HepG2 (cell line): ENCODE data around the gene RCOR1. TPM values are rescaled to one million over a fixed set of nuclear protein-coding genes. Genes with fewer than 3 reads are reported as not detected.

ENCODE experiments used
- ATAC-seq: fragments of 200-7000 bp; cut with Tn5 transposase; 3 replicates; pipeline ENCODE4 v1.9.1; 2020; ENCODE audit warnings: mild to moderate bottlenecking, moderate library complexity
- BruUV-seq: library from RNA; stranded (reverse); fragments of 400-500 nt; replicated peaks from 2 replicates; lab custom pipeline; 2021; lab: Mats Ljungman, UMichigan
- CTCF ChIA-PET: fragments of 300-600 bp; formaldehyde crosslinking; extraction: SDS; loops from one replicate; lab custom pipeline; 2021; ENCODE audit warnings: low total read pairs, inconsistent platforms, low intra/inter-chr PET ratio; lab: Yijun Ruan, JAX
- POLR2A ChIA-PET: fragments of 350-600 bp; sonication (Branson Sonifier 250); formaldehyde crosslinking; loops from one replicate; lab custom pipeline; 2020; ENCODE audit warnings: antibody characterized with exemption, inconsistent platforms; lab: Yijun Ruan, JAX
- DNase-seq: peaks from one replicate; pipeline ENCODE4 v3.0.0-alpha.2; 2015; ENCODE audit warnings: low spot score
- FAIRE-seq: peaks from 3 replicates; lab custom pipeline; 2011; peaks lifted over from hg19 to GRCh38; lab: Jason Lieb, UNC
- H2AFZ ChIP-seq: one replicate; pipeline ENCODE4 v1.6.1; 2011; ENCODE audit warnings: low read length, inconsistent platforms
- H3K27ac ChIP-seq: fragments of 300-600 bp; 3 replicates; pipeline ENCODE4 v1.8.0; 2011; ENCODE audit warnings: mixed run types, mild to moderate bottlenecking, mixed read lengths, low read length, inconsistent platforms; ENCODE audit not compliant: insufficient read depth; ENCODE audit errors: extremely low read length
- H3K27me3 ChIP-seq, 2 experiments: fragments of 200-600 bp in 1 of 2; 2 replicates in 1 of 2; 3 replicates in 1 of 2; pipeline versions ENCODE4 v1.6.0 to v1.8.0; 2011; ENCODE audit warnings: low read length in 2 of 2, mild to moderate bottlenecking in 2 of 2, moderate library complexity in 2 of 2, inconsistent platforms in 1 of 2; ENCODE audit not compliant: insufficient read depth in 2 of 2, control insufficient read depth in 1 of 2
- H3K36me3 ChIP-seq, 2 experiments: fragments of 200-600 bp in 1 of 2; replicated peaks in 1 of 2; 2 replicates in 1 of 2; 3 replicates in 1 of 2; pipeline versions ENCODE4 v1.5.1 to v1.8.0; 2011; ENCODE audit warnings: low read length in 2 of 2, inconsistent platforms in 1 of 2; ENCODE audit not compliant: insufficient read depth in 2 of 2, control insufficient read depth in 1 of 2
- H3K4me1 ChIP-seq: 2 replicates; pipeline ENCODE4 v1.5.1; 2012; ENCODE audit warnings: low read length, inconsistent platforms; ENCODE audit not compliant: insufficient read depth
- H3K4me2 ChIP-seq: 2 replicates; pipeline ENCODE4 v1.6.0; 2011; ENCODE audit warnings: low read depth, low read length, inconsistent platforms
- H3K4me3 ChIP-seq, 3 experiments: fragments of 200-600 bp in 1 of 3; sonication (generic), shearing (Covaris generic) in 1 of 3; replicated peaks in 1 of 3; 2 replicates each; pipeline ENCODE4 v1.5.1; 2011 to 2016; ENCODE audit warnings: low read length in 3 of 3, inconsistent platforms in 2 of 3, low read depth in 2 of 3, mild to moderate bottlenecking in 2 of 3, control low read depth in 1 of 3, mixed read lengths in 1 of 3; ENCODE audit not compliant: insufficient read depth in 1 of 3
- H3K79me2 ChIP-seq: one replicate; pipeline ENCODE4 v1.6.1; 2011; ENCODE audit warnings: low read length, inconsistent platforms; ENCODE audit not compliant: insufficient read depth
- H3K9ac ChIP-seq: 2 replicates; pipeline ENCODE4 v1.6.0; 2011; ENCODE audit warnings: mild to moderate bottlenecking, low read depth, low read length, inconsistent platforms; ENCODE audit not compliant: insufficient read depth
- H3K9me3 ChIP-seq: 2 replicates; pipeline ENCODE4 v1.5.1; 2012; ENCODE audit warnings: mild to moderate bottlenecking, low read length
- H4K20me1 ChIP-seq: 2 replicates; pipeline ENCODE4 v1.6.0; 2011; ENCODE audit warnings: inconsistent platforms, mild to moderate bottlenecking, low read length, moderate library complexity; ENCODE audit not compliant: insufficient read depth
- BRF2 ChIP-seq: sonication (generic); formaldehyde crosslinking; IDR thresholded peaks from 2 replicates; pipeline ENCODE4 v1.8.1; 2022; ENCODE audit warnings: mild to moderate bottlenecking, missing genetic modification reagents
- HDAC1 ChIP-seq: sonication (generic); formaldehyde crosslinking; IDR thresholded peaks from 2 replicates; pipeline ENCODE4 v1.5.1; 2020; ENCODE audit warnings: mild to moderate bottlenecking, missing genetic modification reagents
- IKZF5 ChIP-seq: IDR thresholded peaks from 2 replicates; pipeline ENCODE4 v1.6.1; 2018; ENCODE audit warnings: missing genetic modification reagents, mild to moderate bottlenecking, missing compliant biosample characterization
- LCORL ChIP-seq, 2 experiments: fragments of 450-650 bp in 1 of 2; sonication (generic) in 1 of 2; formaldehyde crosslinking in 1 of 2; IDR thresholded peaks; 2 replicates each; pipeline versions ENCODE4 v1.5.0 to v1.6.1; 2017 to 2020; ENCODE audit warnings: antibody characterized with exemption in 1 of 2, missing genetic modification reagents in 1 of 2
- SETDB1 ChIP-seq: sonication (generic); formaldehyde crosslinking; IDR thresholded peaks from 2 replicates; pipeline ENCODE4 v1.5.1; 2020; ENCODE audit warnings: missing genetic modification reagents, mild to moderate bottlenecking, borderline replicate concordance
- SRSF9 ChIP-seq: fragments of 200-400 bp; formaldehyde crosslinking; IDR thresholded peaks from 2 replicates; pipeline ENCODE4 v1.6.1; 2018; ENCODE audit warnings: borderline replicate concordance, mild to moderate bottlenecking, low read depth, low read length; ENCODE audit not compliant: insufficient read depth, poor library complexity, severe bottlenecking
- ZNF121 ChIP-seq: sonication (generic); formaldehyde crosslinking; IDR thresholded peaks from 2 replicates; pipeline ENCODE4 v1.5.0; 2020; ENCODE audit warnings: mild to moderate bottlenecking, missing genetic modification reagents
- ZNF263 ChIP-seq: sonication (generic); formaldehyde crosslinking; IDR thresholded peaks from 2 replicates; pipeline ENCODE4 v1.4.0; 2020; ENCODE audit warnings: missing genetic modification reagents
- ZSCAN25 ChIP-seq: sonication (generic); formaldehyde crosslinking; IDR thresholded peaks from 2 replicates; pipeline ENCODE4 v1.8.0; 2022; ENCODE audit warnings: mild to moderate bottlenecking, missing genetic modification reagents
- WGBS: methylation state at CpG from one replicate; pipeline ENCODE4 v1.1.6; 2017; ENCODE audit warnings: low lambda C conversion rate; 5-methylcytosine and 5-hydroxymethylcytosine counted together
- in situ Hi-C: cut with HindIII; loops from 2 replicates; pipeline ENCODE4 v1.10.0; 2017; ENCODE audit warnings: low pct_unique_long_range_greater_than_20kb; ENCODE audit not compliant: extremely low pct_ligation_motif_present
- intact Hi-C: fragments of 100-400 bp; cut with micrococcal nuclease; formaldehyde crosslinking; loops from one replicate; pipeline ENCODE4 v1.10.0; 2022; ENCODE audit not compliant: unreplicated experiment
- polyA plus RNA-seq, 8 experiments: library from polyadenylated mRNA; depleted of rRNA in 3 of 8; stranded (reverse) in 7 of 8; unstranded in 1 of 8; fragments of >200 nt; fragmentation: Illumina TruSeq in 4 of 8; extraction: Trizol in 4 of 8; gene quantifications; 2 replicates each; pipeline versions ENCODE4 v1.2.1 to v1.2.3, GENCODE V29; 2011 to 2016; ENCODE audit warnings: low read depth in 4 of 8, missing spikeins in 1 of 8, mixed read lengths in 1 of 8; ENCODE audit not compliant: insufficient read depth in 1 of 8
- total RNA-seq, 5 experiments: library from RNA; depleted of rRNA; stranded (reverse); fragments of >200 nt; fragmentation: Illumina TruSeq; extraction: Trizol; gene quantifications; 2 replicates each; pipeline ENCODE4 v1.2.3, GENCODE V29; 2016; ENCODE audit warnings: low read depth in 1 of 5

Gene RCOR1
- total and polyA plus RNA-seq, 2 of the 13 experiments (the other 11 are each of a cell fraction or from before 2014, with no cell fraction given) = 10.2 to 11.1 TPM

- no peaks in the 10 kb centered on the region for H3K27me3 ChIP-seq
- CTCF ChIA-PET = no interaction called here
- no peak overlapping the region for H3K9ac ChIP-seq
- 88% methylated on average over 8 of the region's 8 CpGs for WGBS
- intact Hi-C loops = no loop called here
- H3K4me2 ChIP-seq = no peak overlapping the region
- no peaks in the 10 kb centered on the region for H3K79me2 ChIP-seq
- DNase-seq (no peak), FAIRE-seq (no peak), ATAC-seq (no peak)
- no peak for TF ChIP-seq SRSF9
- TF ChIP-seq IKZF5 = no peak
- no peak for TF ChIP-seq SETDB1 (CRISPR knock-in tag)
- TF ChIP-seq BRF2 (CRISPR knock-in tag) = no peak
- TF ChIP-seq ZNF263 (CRISPR knock-in tag) = no peak
- no peak for TF ChIP-seq HDAC1
- no peak for TF ChIP-seq ZNF121 (CRISPR knock-in tag)
- TF ChIP-seq LCORL (IDR thresholded peaks at IDR 0.05) = no peak
- TF ChIP-seq LCORL (CRISPR knock-in tag; IDR thresholded peaks at IDR 0.05) = no peak
- no peak for TF ChIP-seq ZSCAN25
- H3K27ac ChIP-seq = peak overlapping the region; percentile 40
- H3K4me3 ChIP-seq = no peak overlapping the region
- no peaks in the 10 kb centered on the region for H3K36me3 ChIP-seq
- in situ Hi-C loops = no loop called here
- H4K20me1 ChIP-seq = no peaks in the 10 kb centered on the region
- H2AFZ ChIP-seq = no peak overlapping the region
- POLR2A ChIA-PET = interaction anchor here (1.6 kb wide), 1 partner anchor 7 kb away, joined by 19 read pairs; no protein-coding TSS in a partner anchor
- no peaks in the 10 kb centered on the region for H3K9me3 ChIP-seq
- no TSS peak for BruUV-seq
- peaks cover 83% of the 10 kb centered on the region for H3K4me1 ChIP-seq
Observed at GRCh38 chr14:102573591-102574046, 18.8 kb upstream of the RCOR1 start.
